ENCODE data around the gene SH3PXD2A. TPM values are rescaled to one million over a fixed set of nuclear protein-coding genes. Genes with fewer than 3 reads are reported as not detected.

SH3PXD2A gene
- total RNA-seq, 4 donors from 2014 or later = 12.1 to 68.5 (median 21.7) TPM

DNA sequence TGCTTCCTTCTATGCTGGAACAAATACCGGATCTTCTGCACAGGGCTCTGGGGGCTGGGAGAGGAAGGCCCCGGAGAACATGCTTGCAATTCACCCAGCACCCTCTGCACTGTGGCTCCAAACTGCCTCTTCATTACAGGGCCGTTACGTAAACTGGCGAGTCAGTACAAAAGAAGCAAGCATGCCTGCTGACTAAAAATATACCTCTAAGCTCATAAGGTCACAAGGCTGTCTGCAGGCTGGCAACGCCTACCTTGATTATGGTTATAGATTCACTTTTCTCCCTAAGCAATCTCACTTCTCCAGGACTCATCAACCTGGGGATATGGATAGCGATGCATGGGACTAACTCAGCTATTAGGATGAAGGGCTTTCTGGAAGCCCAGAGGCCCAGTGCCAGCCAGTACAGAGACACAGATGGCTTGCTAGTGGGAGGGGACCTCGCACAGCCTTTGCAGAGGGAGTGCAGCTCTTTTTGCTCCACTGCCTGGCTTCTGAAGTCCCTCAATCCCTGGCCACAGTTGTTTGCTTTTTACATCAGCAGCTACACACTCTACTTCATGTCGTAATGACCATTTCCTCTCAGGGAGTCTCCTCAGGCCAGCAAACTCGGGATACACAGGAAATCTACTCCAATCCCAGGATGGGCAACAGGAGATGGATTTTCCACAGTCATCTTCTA lies 96.1 kb downstream of the SH3PXD2A start:
- peak in 1 of 3 donors; percentile 60 for DNase-seq
- H3K27me3 ChIP-seq = no peaks in the 10 kb centered on the region
- H3K4me3 ChIP-seq = no peak overlapping the region
- H3K9me3 ChIP-seq = no peaks in the 10 kb centered on the region
- TF ChIP-seq, protein P1, sequence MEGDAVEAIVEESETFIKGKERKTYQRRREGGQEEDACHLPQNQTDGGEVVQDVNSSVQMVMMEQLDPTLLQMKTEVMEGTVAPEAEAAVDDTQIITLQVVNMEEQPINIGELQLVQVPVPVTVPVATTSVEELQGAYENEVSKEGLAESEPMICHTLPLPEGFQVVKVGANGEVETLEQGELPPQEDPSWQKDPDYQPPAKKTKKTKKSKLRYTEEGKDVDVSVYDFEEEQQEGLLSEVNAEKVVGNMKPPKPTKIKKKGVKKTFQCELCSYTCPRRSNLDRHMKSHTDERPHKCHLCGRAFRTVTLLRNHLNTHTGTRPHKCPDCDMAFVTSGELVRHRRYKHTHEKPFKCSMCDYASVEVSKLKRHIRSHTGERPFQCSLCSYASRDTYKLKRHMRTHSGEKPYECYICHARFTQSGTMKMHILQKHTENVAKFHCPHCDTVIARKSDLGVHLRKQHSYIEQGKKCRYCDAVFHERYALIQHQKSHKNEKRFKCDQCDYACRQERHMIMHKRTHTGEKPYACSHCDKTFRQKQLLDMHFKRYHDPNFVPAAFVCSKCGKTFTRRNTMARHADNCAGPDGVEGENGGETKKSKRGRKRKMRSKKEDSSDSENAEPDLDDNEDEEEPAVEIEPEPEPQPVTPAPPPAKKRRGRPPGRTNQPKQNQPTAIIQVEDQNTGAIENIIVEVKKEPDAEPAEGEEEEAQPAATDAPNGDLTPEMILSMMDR (IDR thresholded peaks at IDR 0.05) = peak in 3 of 6 experiments; percentile 16 to 33 (median 17)
- no peak for TF ChIP-seq POLR2A (IDR thresholded peaks at IDR 0.05)
- H3K36me3 ChIP-seq = peaks cover 0 to 3% (median 0%) of the 10 kb centered on the region in 3 donors
- H3K27ac ChIP-seq = peak overlapping the region in 3 of 4 donors; percentile 42 to 75 (median 70)
- H3K4me1 ChIP-seq = peaks cover 0 to 50% (median 6%) of the 10 kb centered on the region in 4 donors

DNA sequence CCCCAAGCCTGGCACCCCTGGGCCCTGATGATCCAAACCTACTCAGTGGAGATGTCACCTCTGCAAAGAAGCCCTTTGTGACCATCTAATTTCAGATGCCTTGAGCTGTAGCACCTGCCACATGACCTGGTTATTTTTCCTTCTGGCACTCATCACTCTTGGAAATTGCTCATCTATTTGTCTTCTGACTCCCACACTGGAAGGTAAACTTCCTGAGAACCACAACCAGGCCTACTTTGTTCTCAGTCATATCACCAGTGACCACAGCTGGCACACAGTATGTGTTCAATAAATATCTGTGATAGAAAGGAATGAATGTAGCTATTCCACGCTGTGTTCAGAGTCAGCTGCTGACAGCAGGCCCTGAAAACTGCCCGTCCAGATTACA lies 97.1 kb downstream of the SH3PXD2A start:
- Histone ChIP-seq H3K4me3 (no peak overlapping the region), H3K27ac (peak overlapping the region in 2 of 4 donors; percentile 70 to 75), H3K27me3 (no peaks in the 10 kb centered on the region), H3K36me3 (no peaks in the 10 kb centered on the region), H3K9me3 (no peaks in the 10 kb centered on the region), H3K4me1 (peaks cover 0 to 40% (median 3%) of the 10 kb centered on the region in 4 donors)
- TF ChIP-seq POLR2A (IDR thresholded peaks at IDR 0.05) = no peak
- TF ChIP-seq, protein P1 (IDR thresholded peaks at IDR 0.05) = no peak
- no peak for DNase-seq

DNA sequence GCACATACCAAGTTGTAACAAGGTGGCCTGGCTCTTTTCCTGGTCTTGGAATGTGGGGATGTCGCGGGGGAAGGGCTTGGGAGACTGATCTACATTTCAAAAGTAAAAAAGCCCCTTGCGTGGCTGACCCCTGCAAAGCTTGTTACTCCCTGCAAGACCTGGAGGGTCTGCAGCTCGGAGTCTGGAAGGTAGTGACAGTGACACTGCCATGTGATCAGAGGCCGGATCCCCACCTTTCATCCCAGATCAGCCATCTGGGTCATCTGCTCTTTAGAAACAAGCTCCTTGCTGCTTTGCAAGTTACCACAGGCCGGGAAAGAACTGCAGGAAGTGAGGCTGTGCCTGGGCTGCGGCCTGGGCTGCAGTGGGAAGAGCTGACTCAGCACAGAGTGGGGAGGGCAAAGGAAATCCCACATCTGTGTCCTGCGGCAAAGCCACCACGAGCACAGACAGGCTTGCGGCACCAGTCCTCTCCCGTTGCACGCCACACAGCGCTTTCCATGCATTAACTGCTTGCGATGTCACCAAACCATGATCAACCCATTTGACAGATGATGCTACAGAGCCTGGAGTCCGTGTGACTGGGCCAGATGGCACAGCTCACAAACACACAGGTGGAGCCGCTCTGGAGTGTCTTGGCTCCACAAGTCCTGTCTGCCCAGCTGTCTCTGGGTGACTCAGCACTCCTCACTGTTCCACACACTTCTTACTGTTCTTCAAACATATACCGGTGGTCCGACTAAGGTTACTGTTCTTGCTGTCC lies 97.7 kb downstream of the SH3PXD2A start:
- Histone ChIP-seq H3K9me3 (no peaks in the 10 kb centered on the region), H3K27ac (peak overlapping the region in 2 of 4 donors; percentile 70 to 75), H3K27me3 (no peaks in the 10 kb centered on the region), H3K4me1 (peaks cover 0 to 38% (median 1%) of the 10 kb centered on the region in 4 donors), H3K4me3 (no peak overlapping the region), H3K36me3 (no peaks in the 10 kb centered on the region)
- DNase-seq = peak in 1 of 3 donors; percentile 58
- TF ChIP-seq, protein P1 (IDR thresholded peaks at IDR 0.05) = no peak
- no peak for TF ChIP-seq POLR2A (IDR thresholded peaks at IDR 0.05)

DNA sequence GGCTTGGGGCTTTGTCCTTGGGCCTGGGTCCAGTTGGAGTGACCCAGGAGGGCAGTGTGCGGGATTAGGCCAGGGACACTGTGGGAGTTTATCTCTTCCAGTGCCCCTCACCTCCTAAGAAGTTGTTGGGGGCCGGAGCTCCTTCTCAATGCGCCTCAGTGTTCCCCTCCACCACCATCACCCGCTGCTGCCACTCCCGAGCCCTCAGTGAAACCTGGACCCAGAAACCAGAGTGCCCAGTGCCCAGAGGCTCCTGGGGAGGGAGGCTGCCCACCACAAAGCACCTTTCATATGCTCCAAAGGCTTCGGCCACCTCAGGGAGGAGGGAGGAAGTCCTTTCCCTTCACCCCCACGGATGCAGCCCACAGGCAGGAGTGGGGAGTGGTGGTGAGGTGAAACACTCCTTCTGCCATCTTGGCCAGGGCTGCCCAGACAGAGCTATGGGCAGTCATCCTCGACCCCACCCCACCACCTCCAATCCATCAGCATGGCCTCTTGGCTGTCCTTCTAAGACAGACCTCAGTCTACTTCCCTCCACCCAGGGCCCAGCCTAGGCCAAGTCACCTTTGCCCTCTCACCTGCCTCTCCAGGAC lies 99.0 kb downstream of the SH3PXD2A start:
- H3K4me3 ChIP-seq = no peak overlapping the region
- DNase-seq = no peak

GRCh38 chr10:103752680-103753248 lies 102.6 kb downstream of the SH3PXD2A start:
- TF ChIP-seq POLR2A (IDR thresholded peaks at IDR 0.05) = no peak
- TF ChIP-seq, protein P1 (IDR thresholded peaks at IDR 0.05) = peak; percentile 27 to 91 (median 86)
- DNase-seq = peak in 2 of 3 donors; percentile 33 to 81
- Histone ChIP-seq H3K27me3 (no peaks in the 10 kb centered on the region), H3K9me3 (no peaks in the 10 kb centered on the region), H3K4me1 (peaks cover 0 to 11% (median 0%) of the 10 kb centered on the region in 4 donors), H3K4me3 (no peak overlapping the region), H3K36me3 (no peaks in the 10 kb centered on the region), H3K27ac (no peak overlapping the region)

More for the DNA sequence above, 99.0 kb downstream of the SH3PXD2A start:
- Histone ChIP-seq H3K36me3 (no peaks in the 10 kb centered on the region), H3K9me3 (no peaks in the 10 kb centered on the region), H3K4me1 (peaks cover 0 to 36% (median 1%) of the 10 kb centered on the region in 4 donors), H3K27ac (no peak overlapping the region), H3K27me3 (no peaks in the 10 kb centered on the region)
- TF ChIP-seq, protein P1 (IDR thresholded peaks at IDR 0.05) = no peak
- TF ChIP-seq POLR2A (IDR thresholded peaks at IDR 0.05) = no peak

Measured in Peyer's patch (tissue), 4 donors.